HG03354 (cell line): ENCODE data around the gene MCF2L2.
A peak's percentile ranks its signal among the peaks of the same experiment; 100 is the strongest.
"Not testable (repeated sequence)": the region's sequence is repeated elsewhere in the genome, so short reads cannot be mapped to it uniquely, and the experiment has no call there.

Experiments
- ATAC-seq: cut with Tn5 transposase; IDR thresholded peaks from one replicate; pipeline ENCODE4 v1.9.1; 2021; ENCODE audit warnings: mild to moderate bottlenecking; ENCODE audit not compliant: unreplicated experiment, poor library complexity, severe bottlenecking

MCF2L2 gene

DNA sequence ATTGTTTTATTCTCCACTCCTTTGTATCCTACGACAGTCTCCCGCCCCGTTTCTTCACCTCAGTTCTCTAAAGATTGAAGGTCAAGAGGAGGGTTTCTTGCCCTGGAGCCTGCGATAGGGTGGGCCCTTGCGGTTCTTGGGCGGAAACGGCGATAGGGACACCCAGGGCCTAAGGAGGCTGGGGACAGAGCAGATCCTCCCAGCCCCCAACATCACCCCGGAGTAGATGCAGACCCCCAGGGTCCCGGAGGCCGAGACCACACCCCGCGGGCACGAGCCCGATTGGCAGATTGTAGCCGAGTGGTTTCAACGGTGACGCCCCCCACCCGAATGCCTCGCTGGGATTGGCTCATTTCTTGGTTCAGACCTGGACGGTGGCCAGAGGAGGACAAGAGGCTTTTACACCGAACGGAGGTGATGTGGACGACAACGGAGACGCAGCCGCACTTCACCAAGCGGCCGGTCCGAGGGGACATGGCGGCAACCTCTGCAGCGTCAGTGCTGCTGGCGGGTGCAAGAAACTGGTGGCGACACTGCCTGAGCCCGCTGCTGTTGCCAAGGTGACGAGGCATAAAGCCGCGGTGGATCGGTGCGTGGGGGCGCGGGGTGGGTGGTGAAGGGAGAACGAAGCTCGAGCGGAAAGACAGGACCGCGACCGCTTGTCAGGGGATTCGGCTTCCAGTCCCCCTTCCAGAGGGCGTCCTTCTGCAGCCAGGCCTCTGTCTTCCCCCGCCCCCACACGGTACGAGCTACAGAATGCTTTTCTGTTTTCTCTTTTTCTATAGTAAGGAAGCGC is 19.0 kb upstream of the MCF2L2 start:
- peak; percentile 93 for ATAC-seq

DNA sequence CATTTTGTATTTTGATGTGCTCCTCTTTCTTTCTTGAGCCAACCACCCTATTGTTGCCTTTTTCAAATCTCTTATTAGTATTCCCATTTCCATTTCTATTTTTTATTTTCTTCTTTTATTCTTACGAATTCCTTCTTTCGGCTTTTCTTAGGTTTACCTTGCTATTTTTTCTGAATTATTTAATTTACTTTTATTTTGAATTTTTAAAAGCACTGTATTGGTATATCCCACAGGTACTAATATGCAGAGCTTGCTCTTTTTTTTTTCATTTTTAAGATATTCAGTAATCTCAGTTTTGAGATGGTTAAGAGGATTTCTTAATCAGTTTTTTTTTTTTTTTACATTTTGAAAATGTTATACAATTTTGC is 18.4 kb upstream of the MCF2L2 start:
- ATAC-seq, result no peak

DNA sequence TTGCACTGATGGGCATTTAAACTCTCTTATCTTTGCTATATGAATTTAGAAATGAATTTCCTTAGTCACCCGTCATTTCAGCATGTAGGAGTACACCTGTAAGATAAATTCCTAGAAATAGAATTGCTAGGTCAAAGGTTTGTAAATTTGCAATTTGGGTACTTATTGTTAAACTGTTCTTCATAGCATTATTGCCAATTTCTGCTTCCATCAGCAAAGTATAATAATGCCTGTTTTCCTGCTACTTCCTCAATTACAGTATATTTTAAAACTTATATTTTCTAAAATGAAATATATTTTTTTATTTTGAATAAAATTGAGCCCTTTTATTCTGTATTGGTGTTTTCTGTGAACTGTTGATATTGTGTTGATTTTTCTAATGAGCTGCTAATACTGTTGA is 16.3 kb upstream of the MCF2L2 start:
- ATAC-seq, result no peak

DNA sequence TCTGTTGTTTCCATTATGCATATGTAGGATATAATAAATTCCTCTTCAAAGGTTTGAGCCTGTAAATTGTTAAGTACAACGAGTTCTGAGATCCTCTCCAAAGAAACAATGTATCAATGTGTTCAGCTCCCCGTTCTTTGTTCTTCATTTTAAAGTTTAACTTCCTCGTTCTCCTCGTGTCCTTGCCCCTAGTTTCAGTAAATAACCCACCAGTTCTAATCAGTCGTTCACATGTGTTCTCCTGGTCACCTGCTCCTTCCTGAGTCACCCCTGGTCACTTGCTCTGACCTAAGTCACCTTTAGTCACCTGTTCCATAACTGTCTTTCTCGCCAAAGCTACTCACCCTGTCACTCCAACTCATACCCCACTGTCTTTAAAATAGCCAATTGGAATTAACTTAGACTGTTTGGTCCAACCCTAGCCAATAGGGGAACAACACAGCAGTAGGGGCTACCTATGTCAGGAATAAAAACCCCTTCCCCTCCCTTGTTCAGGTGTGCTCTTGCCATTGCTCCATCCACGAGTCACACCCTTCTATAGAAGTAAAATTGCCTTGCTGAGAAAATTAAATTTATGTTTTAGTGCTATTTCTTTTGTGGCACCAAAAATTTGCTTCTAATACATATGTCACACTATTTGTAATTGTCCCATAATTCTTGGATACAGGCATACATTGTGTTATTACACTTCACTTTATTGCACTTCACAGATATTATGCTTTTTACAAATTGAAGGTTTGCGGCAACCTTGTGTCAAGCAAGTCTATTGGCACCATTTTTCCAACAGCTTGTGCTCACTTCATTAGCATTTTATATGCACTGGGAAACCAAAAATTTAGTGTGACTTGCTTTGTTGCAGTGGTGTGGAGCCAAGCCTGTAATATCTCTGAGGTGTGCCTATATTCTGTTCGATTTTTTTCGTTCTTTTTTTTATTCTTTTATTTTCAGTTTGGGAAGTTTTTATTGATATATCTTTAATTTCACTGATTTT is 15.3 kb upstream of the MCF2L2 start:
- ATAC-seq, result no peak

DNA sequence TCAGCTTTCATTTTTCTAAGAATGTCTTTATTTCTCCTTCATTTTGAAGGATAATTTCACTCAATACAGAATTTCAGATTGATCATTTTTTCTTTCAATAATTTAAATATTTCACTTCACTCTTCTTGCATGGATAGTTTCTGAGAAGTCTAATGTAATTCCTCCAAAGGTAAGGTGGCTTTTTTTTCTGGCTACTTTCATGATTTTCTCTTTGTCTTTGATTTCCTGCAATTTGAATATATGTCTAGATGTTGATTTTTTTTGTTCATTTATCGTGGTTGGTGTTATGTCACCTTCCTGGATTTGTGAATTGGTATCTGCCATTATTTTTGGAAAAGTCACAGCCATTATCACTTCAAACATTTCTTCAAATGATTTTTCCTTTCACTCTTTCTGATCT is 14.6 kb upstream of the MCF2L2 start:
- ATAC-seq, result no peak

DNA sequence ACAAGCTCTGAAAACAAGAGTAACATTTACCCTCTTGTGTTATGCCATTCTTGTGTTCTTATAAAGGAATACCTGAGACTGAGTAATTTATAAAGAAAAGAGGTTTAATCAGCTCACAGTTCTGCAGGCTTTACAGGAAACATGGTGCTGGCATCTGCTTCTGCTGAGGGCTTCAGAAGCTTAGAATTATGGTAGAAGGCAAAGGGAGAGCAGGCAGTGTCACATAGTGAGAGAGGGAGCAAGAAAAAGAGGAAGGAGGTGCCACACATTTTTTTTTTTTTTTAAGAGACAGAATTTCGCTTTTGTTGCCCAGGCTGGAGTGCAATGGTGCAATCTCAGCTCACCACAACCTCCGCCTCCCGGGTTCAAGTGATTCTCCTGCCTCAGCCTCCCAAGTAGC is 12.1 kb upstream of the MCF2L2 start:
- not testable (repeated sequence) for ATAC-seq

DNA sequence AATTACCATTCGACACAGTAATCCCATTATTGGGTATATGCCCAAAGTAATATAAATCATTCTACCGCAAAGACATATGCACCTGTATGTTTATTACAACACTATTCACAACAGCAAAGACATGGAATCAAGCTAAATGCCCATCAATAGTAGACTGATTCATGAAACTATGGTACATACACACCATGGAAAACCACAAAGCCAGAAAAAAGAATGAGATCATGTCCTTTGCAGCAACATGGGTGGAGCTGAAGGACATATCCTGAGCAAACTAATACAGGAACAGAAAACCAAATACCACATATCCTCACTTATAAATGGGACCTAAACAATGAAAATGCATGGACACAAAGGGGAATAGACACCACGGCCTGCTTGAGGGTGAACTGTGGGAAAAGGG is 11.1 kb upstream of the MCF2L2 start:
- ATAC-seq, result no peak

DNA sequence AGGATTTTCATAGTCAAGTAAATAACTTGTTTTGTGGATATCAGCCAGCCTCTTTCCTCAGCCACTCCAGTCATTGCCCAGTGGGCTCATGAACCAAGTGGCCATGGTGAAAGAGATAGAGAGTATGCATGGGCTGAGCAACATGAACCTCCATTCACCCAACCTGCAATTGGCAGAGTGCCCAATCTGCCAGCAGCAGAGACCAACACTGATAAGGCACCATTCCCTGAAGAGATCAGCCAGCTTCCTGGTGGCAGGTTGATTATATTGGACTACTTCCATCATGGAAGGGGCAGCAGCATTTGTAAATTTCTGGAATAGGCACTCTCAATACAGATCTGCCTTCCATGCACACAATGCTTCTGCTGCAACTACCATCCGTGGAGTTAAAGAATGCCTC is 10.3 kb upstream of the MCF2L2 start:
- ATAC-seq, result no peak

DNA sequence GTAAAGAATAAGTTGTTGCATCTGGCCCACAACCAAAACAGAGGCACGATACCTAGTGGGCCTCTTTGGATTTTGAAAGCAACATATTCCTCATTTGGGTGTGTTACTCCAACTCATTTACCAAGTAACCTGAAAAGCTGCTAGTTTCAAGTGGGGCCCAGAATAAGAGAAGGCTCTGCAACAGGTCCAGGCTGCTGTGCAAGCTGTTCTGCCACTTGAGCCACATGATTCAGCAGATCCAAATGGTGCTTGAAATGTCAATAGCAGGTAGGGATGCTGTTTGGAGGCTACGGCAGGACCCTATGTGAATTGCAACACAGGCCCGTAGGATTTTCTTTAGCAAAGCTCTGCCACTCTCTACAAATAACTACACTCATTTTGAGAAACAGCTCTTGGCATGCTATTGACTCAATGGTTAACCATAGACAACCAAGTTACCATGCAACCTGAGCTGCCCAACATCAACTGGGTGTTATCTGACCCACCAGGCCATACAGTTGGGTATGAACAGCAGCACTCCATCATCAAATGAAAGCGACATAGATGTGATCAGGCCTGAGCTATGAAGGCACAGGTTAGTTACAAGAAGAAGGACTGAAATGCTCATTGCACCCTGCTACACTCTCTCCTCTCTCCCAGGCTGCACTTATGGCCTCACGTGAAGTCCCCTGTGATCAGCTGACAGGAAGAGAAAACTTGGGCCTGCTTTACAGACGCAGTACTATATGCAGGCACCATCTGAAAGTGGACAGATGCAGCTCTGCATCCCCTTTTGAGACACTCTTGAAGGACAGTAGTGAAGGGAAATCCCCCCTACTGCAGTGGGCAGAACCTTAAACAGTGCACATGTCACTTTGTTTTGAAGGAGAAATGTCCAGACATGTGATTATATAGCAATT is 9.5 kb upstream of the MCF2L2 start:
- no peak for ATAC-seq

DNA sequence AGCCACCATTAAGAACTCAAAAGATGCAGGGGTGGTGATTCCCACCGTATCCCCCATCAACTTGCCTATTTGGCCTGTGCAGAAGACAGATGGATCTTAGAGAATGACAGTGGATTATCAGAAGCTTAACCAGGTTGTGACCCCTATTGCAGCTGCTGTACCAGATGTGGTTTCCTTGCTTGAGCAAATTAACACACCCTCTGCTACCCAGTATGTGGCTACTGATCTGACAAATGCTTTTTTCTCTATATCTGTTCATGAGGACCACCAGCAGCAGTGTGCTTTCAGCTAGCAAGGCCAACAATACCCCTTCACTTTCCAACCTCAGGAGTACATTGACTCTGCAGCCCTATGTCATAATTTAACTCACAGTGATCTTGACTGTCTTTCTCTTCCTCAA is 8.6 kb upstream of the MCF2L2 start:
- no peak for ATAC-seq

DNA sequence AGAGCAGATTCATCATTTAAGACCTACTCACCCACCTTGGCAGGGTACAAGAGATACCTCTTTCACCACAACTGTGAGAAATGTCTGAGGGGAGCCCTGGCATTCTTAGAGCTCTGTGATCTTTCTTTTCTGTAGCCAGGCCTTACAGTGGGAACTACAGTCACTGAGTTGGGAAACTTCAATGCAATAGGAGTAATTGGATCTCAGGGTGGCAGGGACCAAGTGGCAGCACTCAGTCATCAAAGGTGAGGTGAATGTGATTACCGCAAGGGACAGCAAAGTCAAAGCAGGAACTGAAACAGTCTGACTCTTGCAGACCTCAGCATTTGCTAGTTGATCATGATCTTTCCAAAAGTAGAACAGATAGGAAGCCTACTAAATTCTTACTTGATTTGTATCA is 7.2 kb upstream of the MCF2L2 start:
- ATAC-seq, result peak; percentile 92

DNA sequence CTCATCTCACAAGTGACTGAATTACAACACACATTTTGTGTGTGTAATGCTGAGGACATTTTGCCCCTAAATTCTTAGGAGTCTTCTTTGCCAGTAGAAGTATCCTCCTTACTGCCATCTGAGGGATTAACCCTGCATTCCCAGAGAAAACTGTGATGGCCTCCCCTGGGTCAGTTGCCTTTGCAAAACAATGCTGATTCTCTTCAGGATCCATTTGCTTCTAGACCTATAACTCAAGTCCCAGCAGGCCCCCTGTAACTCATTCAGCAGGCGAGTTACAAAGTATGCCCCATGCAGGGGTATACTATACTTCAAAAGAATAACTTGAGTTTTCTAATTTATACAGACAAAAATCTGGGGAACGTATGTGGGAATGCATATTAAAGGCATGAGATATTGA is 6.6 kb upstream of the MCF2L2 start:
- ATAC-seq, result no peak

DNA sequence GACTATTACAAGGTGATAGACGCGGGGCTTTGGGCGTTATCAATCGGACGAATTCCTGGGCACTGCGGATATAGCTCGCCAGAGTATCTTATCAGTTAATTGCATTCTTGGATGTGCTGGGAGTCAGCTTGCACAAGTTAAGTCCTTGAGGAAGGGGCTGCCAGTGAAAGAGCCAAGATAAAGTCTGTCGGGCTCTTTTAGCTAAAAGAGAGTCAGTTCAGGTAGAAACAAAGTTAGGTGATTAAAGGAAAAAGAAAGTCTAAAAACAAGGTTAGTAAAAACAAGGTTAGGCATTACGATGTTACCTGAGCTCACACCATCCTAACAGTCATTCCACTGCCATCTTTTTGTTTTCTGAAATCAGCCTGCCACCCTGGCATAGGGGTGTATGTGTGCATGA is 6.1 kb upstream of the MCF2L2 start:
- no peak for ATAC-seq

DNA sequence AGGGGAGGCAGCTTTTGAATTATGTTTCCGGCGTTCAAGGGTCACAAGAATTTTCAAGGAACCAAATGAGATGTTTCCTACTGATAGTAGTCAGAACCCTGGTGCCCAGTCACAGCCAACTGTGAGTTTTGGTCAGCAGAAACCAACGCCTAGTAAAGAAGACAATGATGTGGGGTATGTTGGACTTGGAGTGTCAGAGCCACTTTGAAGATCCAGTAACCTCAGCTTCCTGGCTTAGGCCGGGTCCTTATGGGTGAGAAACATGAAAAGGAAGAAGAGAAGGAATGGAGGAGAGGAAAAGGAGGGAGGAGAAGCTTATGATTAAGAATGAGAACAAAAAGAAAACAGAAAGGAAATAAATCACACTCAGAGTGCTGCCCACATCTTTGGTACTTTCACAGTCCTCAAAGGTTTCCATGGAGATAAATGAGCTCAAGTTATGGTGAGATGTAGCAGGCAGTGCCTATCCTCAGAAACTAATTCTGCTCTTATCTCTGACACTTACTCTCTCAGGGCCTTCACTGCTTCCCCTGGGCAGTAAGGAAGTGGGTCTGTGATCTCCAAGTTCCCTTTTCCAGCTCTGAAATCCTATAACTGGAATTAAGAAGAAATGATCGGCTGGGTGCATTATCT is 2.0 kb upstream of the MCF2L2 start:
- ATAC-seq, result no peak

DNA sequence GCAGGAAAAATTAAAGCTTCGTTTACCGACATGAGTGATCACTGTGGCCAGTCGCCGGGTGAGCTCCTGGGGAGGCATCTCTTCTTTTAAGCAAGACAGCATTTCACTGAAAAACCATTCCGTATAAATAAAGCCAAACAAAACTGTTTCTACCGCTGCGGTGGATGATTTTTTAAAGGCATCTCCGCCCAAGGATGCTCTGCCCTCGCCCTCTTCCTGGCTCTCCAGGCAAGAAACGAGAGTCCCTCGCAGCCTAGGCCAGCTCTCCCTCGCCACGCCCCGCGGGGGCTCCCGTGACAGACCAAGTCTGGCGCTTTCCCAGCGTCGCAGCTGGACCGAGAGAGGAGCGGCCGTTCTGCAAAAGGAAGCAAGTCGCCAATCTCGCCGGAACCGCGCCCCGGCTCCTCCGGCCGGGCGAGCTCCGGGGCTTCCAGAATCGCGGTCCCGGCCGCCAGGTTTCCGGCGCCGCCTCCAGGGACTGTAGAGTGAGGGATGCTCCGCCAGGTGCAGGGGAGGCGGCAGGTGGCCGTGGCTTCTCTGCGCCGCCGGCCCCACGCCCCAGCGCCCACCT is 458 bp downstream of the MCF2L2 start:
- ATAC-seq, result peak; percentile 27

DNA sequence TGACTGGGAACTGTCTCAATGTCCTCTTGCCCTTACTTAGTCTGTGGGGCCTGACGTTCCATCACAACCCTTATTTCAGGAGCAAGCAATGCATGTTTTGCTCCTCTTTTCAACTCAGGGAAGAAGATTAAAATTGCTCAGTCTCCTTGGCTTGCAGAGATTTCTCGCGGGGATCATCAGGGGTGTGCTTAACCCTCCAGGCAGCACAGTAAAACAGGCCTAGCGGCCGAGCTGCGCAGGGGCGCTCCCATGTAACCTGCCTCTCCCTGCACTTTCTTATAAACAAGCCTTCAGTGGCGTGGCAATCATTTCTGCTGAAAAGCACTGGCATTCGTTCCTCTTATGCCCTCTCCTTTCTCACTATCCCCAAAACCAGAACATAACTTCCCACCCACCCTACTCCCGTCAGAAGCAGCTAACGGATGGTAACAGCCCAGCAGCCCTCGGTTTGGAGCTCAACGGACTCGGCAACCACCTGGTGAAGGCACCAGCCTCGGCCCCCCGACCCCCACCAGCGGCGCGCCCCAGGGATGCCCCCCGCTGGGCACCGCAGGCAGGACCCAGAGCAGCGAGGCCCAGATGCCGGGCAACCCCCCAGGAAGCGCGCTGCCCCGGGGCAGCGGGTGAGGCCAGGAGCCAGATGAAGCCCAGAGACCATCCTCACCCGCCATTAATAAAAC is 1.1 kb downstream of the MCF2L2 start:
- no peak for ATAC-seq

DNA sequence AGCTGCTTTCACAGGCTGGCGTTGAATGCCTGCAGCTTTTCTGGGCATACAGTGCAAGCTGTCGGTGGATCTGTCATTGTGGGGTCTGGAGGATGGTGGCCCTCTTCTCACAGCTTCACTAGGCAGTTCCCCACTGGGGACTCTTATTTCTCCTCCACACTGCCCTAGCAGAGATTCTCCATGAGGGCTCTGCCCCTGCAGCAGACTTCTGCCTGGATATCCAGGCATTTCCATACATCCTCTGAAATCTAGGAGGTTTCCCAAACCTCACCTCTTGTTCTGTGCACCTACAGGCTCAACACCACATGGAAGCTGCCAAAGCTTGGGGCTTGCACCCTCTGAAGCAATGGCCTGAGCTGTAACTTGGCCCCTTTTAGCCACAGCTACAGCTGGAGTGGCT is 9.6 kb downstream of the MCF2L2 start:
- not testable (repeated sequence) for ATAC-seq

DNA sequence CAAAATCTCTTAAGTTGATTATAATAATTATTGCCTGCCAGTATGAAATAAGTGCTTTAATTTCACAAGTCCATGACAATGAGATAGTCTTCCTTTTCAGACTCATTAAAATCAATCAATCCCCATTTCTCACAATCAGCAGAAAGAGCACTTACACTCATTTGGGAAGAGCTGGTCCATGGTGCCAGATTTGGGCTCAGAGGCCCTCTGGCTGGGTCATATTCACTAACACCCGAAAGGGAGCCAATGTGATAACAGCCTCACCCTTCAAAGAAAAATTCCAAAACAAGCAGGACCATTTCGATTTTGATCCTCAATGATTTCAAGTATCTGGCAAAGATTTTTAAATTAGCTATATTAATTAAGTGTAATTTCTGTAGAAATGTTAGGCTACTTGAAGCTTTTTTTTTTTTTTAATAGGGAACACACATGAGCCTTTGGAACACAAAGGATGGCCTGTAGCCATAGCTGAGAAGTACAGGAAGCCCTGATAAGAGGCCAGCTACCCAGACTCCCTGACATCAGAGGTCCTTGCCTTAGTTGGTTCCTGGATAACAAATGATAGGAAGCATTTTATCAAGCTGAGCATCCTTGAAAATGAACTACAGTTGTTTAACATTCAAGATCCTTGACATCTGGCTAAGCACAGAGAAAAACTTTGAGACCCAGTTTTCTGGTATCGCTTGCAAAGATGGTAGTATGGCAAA is 17.1 kb downstream of the MCF2L2 start:
- ATAC-seq, result no peak
